B cell (primary cell): ENCODE results near the gene CCDC85A. TPM values are rescaled to one million over a fixed set of nuclear protein-coding genes. Genes with fewer than 3 reads are reported as not detected.
"Not testable (repeated sequence)": the region's sequence is repeated elsewhere in the genome, so short reads cannot be mapped to it uniquely, and the experiment has no call there.

ENCODE experiments used
- ATAC-seq: fragments of 200-7000 bp; cut with Tn5 transposase; one replicate; pipeline ENCODE4 v1.10.0; 2021; ENCODE audit warnings: low read depth, mild to moderate bottlenecking, moderate number of reproducible peaks, moderate library complexity
- CTCF ChIA-PET: fragments of 350-600 bp; sonication (Branson Sonifier 250); formaldehyde crosslinking; loops from one replicate; lab custom pipeline; 2021; ENCODE audit warnings: antibody characterized with exemption, inconsistent platforms; lab: Charles Lee
- POLR2A ChIA-PET: fragments of 350-600 bp; sonication (Branson Sonifier 250); formaldehyde crosslinking; loops from one replicate; lab custom pipeline; 2021; ENCODE audit warnings: antibody characterized with exemption; lab: Charles Lee
- DNase-seq: peaks from one replicate; pipeline ENCODE4 v3.0.0; 2013
- H2AFZ ChIP-seq: 2 replicates; pipeline ENCODE4 v1.6.1; 2012; ENCODE audit warnings: mild to moderate bottlenecking, low read depth, low read length; ENCODE audit not compliant: insufficient read depth, poor library complexity, severe bottlenecking
- H3K27ac ChIP-seq, 2 donors: 1 replicate in 1 of 2; 2 replicates in 1 of 2; pipeline ENCODE4 v1.5.1; 2012 to 2013; ENCODE audit warnings: low read length in 2 of 2, mild to moderate bottlenecking in 2 of 2, moderate library complexity in 1 of 2
- H3K27me3 ChIP-seq, 4 experiments: fragments of 200-600 bp in 1 of 4; sonication (generic) in 1 of 4; replicated peaks in 1 of 4; 1 replicate in 2 of 4; 2 replicates in 2 of 4; pipeline versions ENCODE4 v1.6.1 to v1.7.0; 2013 to 2016; ENCODE audit warnings: low read length in 3 of 4, mild to moderate bottlenecking in 2 of 4, mixed read lengths in 1 of 4, moderate library complexity in 1 of 4; ENCODE audit not compliant: insufficient read depth in 4 of 4, control insufficient read depth in 3 of 4; ENCODE audit errors: control extremely low read depth in 1 of 4
- H3K36me3 ChIP-seq, 2 experiments: replicated peaks in 1 of 2; 1 replicate in 1 of 2; 2 replicates in 1 of 2; pipeline versions ENCODE4 v1.6.1 to v1.7.1; 2013; ENCODE audit warnings: low read length in 1 of 2; ENCODE audit not compliant: insufficient read depth in 2 of 2, control insufficient read depth in 1 of 2; ENCODE audit errors: control extremely low read depth in 1 of 2, extremely low read depth in 1 of 2
- H3K4me1 ChIP-seq, 2 donors: fragments of 200-600 bp in 1 of 2; sonication (generic) in 1 of 2; 1 replicate in 1 of 2; 2 replicates in 1 of 2; pipeline versions ENCODE4 v1.5.1 to v1.6.1; 2013 to 2017; ENCODE audit warnings: low read length in 2 of 2; ENCODE audit not compliant: control insufficient read depth in 2 of 2, insufficient read depth in 2 of 2
- H3K4me2 ChIP-seq: replicated peaks from 2 replicates; pipeline ENCODE3; 2012; ENCODE audit warnings: mild to moderate bottlenecking, low read depth, low read length; ENCODE audit not compliant: poor library complexity, severe bottlenecking
- H3K4me3 ChIP-seq, 5 experiments: fragments of 200-600 bp in 1 of 5; sonication (generic) in 1 of 5; 1 replicate in 3 of 5; 2 replicates in 2 of 5; pipeline versions ENCODE4 v1.5.1 to v1.7.0; 2011 to 2016; ENCODE audit warnings: low read length in 4 of 5, mild to moderate bottlenecking in 4 of 5, low read depth in 2 of 5, control low read depth in 1 of 5, moderate library complexity in 1 of 5; ENCODE audit not compliant: insufficient read depth in 1 of 5; ENCODE audit errors: control extremely low read depth in 1 of 5, extremely low read depth in 1 of 5
- H3K79me2 ChIP-seq: fragments of 200-600 bp; sonication (generic); one replicate; pipeline ENCODE4 v1.6.0; 2016; ENCODE audit warnings: low read length; ENCODE audit not compliant: control insufficient read depth, insufficient read depth
- H3K9ac ChIP-seq: fragments of 200-600 bp; sonication (generic); 2 replicates; pipeline ENCODE4 v1.6.1; 2017; ENCODE audit warnings: mild to moderate bottlenecking, low read length, moderate library complexity
- H3K9me3 ChIP-seq, 3 donors: one replicate each; pipeline versions ENCODE4 v1.6.1 to v1.7.1; 2013; ENCODE audit warnings: low read length in 2 of 3; ENCODE audit not compliant: control insufficient read depth in 2 of 3, insufficient read depth in 1 of 3; ENCODE audit errors: control extremely low read depth in 1 of 3
- H4K20me1 ChIP-seq: 2 replicates; pipeline ENCODE4 v1.6.0; 2012; ENCODE audit warnings: mild to moderate bottlenecking, low read length; ENCODE audit not compliant: insufficient read depth, control insufficient read depth, poor library complexity, severe bottlenecking
- H3K27ac Mint-ChIP-seq: one replicate; pipeline ENCODE4 v1.8.0; 2021; ENCODE audit warnings: mixed read lengths
- H3K27me3 Mint-ChIP-seq: one replicate; pipeline ENCODE4 v1.8.0; 2021; ENCODE audit warnings: mixed read lengths
- H3K4me1 Mint-ChIP-seq: one replicate; pipeline ENCODE4 v1.8.0; 2021; ENCODE audit warnings: mixed read lengths
- H3K4me3 Mint-ChIP-seq: one replicate; pipeline ENCODE4 v1.8.0; 2021; ENCODE audit warnings: mixed read lengths
- H3K9me3 Mint-ChIP-seq: one replicate; pipeline ENCODE4 v1.8.0; 2022; ENCODE audit warnings: mixed read lengths; ENCODE audit not compliant: insufficient read depth
- EZH2 ChIP-seq: IDR thresholded peaks from 2 replicates; pipeline ENCODE4 v1.6.1; 2012; ENCODE audit warnings: borderline replicate concordance, low read depth, mild to moderate bottlenecking, moderate library complexity, low read length; ENCODE audit not compliant: insufficient read depth, poor library complexity, severe bottlenecking
- WGBS: methylation state at CpG from one replicate; pipeline ENCODE4 v1.1.5; 2013; ENCODE audit warnings: missing lambda C conversion rate; ENCODE audit not compliant: insufficient coverage; 5-methylcytosine and 5-hydroxymethylcytosine counted together
- intact Hi-C: fragments of 100-400 bp; cut with micrococcal nuclease; formaldehyde crosslinking; loops from one replicate; pipeline ENCODE4 v1.10.0; 2022
- polyA plus RNA-seq: library from polyadenylated mRNA; depleted of rRNA; stranded (reverse); fragments of >200 nt; gene quantifications from 2 replicates; pipeline ENCODE4 v1.2.3, GENCODE V29; 2012
- total RNA-seq, 2 donors: library from RNA; stranded (reverse); fragments of 120-200 nt in 1 of 2; gene quantifications; 1 replicate in 1 of 2; 2 replicates in 1 of 2; pipeline versions ENCODE4 v1.2.3 to v1.2.4, GENCODE V29; 2013 to 2022
- TF ChIP-seq, protein P1 (sequence below): fragments of 200-600 bp; IDR thresholded peaks from one replicate; pipeline ENCODE4 v1.8.0; 2022; ENCODE audit warnings: antibody characterized with exemption, mild to moderate bottlenecking

The CCDC85A gene
- total and polyA plus RNA-seq, 2 donors (not counting 1 experiment from before 2014, with no cell fraction given) = 0.15 TPM; not detected in 1

- no CpG with 5 or more reads among the region's 2 CpGs for WGBS
- Mint-ChIP-seq H3K27me3 (peaks cover 7% of the 10 kb centered on the region), H3K4me3 (no peak overlapping the region), H3K27ac (no peak overlapping the region), H3K4me1 (no peaks in the 10 kb centered on the region), H3K9me3 (no peaks in the 10 kb centered on the region)
- Histone ChIP-seq H4K20me1 (no peaks in the 10 kb centered on the region), H3K79me2 (no peaks in the 10 kb centered on the region), H3K4me3 (no peak overlapping the region), H3K9ac (no peak overlapping the region), H3K27me3 (no peaks in the 10 kb centered on the region), H3K4me1 (no peaks in the 10 kb centered on the region), H3K27ac (no peak overlapping the region), H3K9me3 (no peaks in the 10 kb centered on the region), H3K4me2 (no peak overlapping the region), H2AFZ (no peak overlapping the region), H3K36me3 (no peaks in the 10 kb centered on the region)
- ChIA-PET CTCF (no interaction called here), POLR2A (no interaction called here)
- intact Hi-C loops = no loop called here
- DNase-seq (no peak), ATAC-seq (no peak)
- TF ChIP-seq, protein P1, sequence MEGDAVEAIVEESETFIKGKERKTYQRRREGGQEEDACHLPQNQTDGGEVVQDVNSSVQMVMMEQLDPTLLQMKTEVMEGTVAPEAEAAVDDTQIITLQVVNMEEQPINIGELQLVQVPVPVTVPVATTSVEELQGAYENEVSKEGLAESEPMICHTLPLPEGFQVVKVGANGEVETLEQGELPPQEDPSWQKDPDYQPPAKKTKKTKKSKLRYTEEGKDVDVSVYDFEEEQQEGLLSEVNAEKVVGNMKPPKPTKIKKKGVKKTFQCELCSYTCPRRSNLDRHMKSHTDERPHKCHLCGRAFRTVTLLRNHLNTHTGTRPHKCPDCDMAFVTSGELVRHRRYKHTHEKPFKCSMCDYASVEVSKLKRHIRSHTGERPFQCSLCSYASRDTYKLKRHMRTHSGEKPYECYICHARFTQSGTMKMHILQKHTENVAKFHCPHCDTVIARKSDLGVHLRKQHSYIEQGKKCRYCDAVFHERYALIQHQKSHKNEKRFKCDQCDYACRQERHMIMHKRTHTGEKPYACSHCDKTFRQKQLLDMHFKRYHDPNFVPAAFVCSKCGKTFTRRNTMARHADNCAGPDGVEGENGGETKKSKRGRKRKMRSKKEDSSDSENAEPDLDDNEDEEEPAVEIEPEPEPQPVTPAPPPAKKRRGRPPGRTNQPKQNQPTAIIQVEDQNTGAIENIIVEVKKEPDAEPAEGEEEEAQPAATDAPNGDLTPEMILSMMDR = no peak
- TF ChIP-seq EZH2 = no peak
These were observed 31.9 kb upstream of the CCDC85A start for GRCh38 chr2:56151841-56152240.

DNA sequence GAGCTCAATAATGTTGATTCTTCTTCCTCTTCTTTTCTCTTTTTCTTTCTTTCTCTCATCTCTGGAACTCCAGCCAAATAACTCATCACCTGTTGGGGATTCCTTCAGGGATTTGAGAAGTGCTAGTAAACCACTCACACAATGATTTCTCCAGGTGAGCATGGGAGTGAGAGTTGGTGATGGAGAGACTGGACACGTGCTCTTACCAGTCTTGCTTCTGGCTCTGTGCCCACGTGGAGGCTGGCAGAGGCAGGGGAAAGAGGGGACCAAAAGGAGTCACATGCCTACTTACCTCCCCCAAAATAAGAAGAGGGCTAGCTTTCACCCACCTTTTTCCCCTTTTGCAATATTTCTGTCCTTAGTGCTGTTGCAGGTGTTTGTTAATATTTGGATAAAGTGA, 28.6 kb upstream of the CCDC85A start:
- no peaks in the 10 kb centered on the region for H3K79me2 ChIP-seq
- H3K9me3 ChIP-seq = no peaks in the 10 kb centered on the region
- ATAC-seq = no peak
- Mint-ChIP-seq H3K27me3 (peaks cover 3% of the 10 kb centered on the region), H3K9me3 (no peaks in the 10 kb centered on the region), H3K4me3 (no peak overlapping the region), H3K27ac (no peak overlapping the region), H3K4me1 (no peaks in the 10 kb centered on the region)
- no peak for DNase-seq
- no peaks in the 10 kb centered on the region for H3K36me3 ChIP-seq
- H3K27me3 ChIP-seq = no peaks in the 10 kb centered on the region
- no peak for TF ChIP-seq EZH2
- TF ChIP-seq, protein P1 = no peak
- no CpG with 5 or more reads among the region's 2 CpGs for WGBS
- no peak overlapping the region for H3K4me2 ChIP-seq
- H4K20me1 ChIP-seq = no peaks in the 10 kb centered on the region
- no peaks in the 10 kb centered on the region for H3K4me1 ChIP-seq
- no peak overlapping the region for H3K27ac ChIP-seq
- no peak overlapping the region for H3K9ac ChIP-seq
- intact Hi-C loops = no loop called here
- ChIA-PET CTCF (no interaction called here), POLR2A (no interaction called here)
- no peak overlapping the region for H2AFZ ChIP-seq
- no peak overlapping the region for H3K4me3 ChIP-seq

DNA sequence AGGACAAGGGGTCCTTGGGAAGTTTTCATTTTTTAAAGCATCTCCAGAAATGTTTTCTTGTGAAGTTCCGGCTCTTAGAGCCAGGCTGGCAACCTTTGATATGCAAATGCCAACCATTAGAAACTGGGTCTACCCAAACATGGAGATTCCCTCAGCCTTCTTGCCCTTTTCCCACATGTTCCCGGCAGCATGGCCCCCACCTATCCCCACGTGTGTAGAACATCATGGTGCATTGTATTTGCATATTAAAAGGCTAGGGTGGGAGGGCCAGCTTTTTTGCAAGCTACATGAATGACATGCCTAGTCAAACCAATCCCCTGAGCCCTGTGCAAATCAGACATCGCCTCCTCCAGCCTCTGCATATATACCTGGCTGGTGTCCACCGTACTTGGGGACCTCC, 23.9 kb upstream of the CCDC85A start:
- DNase-seq, H3K79me2 ChIP-seq, H3K4me3 ChIP-seq, H3K9me3 ChIP-seq, H3K27ac Mint-ChIP-seq, H3K9ac ChIP-seq, H2AFZ ChIP-seq, intact Hi-C loops, CTCF ChIA-PET, H3K9me3 Mint-ChIP-seq, POLR2A ChIA-PET, H4K20me1 ChIP-seq, ATAC-seq, H3K4me1 Mint-ChIP-seq, H3K27me3 ChIP-seq, H3K27me3 Mint-ChIP-seq, H3K4me2 ChIP-seq, H3K4me3 Mint-ChIP-seq, H3K4me1 ChIP-seq, H3K36me3 ChIP-seq, H3K27ac ChIP-seq: not testable (repeated sequence)
- 92% methylated on average over 3 of the region's 5 CpGs for WGBS
